ENCODE data around the gene PHAX. TPM values are rescaled to one million over a fixed set of nuclear protein-coding genes. Genes with fewer than 3 reads are reported as not detected.
"Not testable (repeated sequence)": the region's sequence is repeated elsewhere in the genome, so short reads cannot be mapped to it uniquely, and the experiment has no call there.

PHAX gene
- total RNA-seq: 45.8 and 58.2 TPM in 2 replicates
- long read RNA-seq, full-length matches to known transcripts: 58 of 86 reads
- long read RNA-seq, partial matches to known transcripts: 12 of 86 reads
- long read RNA-seq, other reads (novel, unspliced or antisense): 16 of 86 reads

- peak within 1 kb of the TSS; percentile 97 for H3K27ac Mint-ChIP-seq
- H3K36me3 Mint-ChIP-seq (ENCODE audit: insufficient read depth): peaks cover 16% of the 10 kb centered on the region
- peak; percentile 71 for DNase-seq (ENCODE audit: low spot score, unreplicated experiment)
- no peaks in the 10 kb centered on the region for H3K27me3 Mint-ChIP-seq
- peak; percentile 69 for TF ChIP-seq CTCF (IDR thresholded peaks at IDR 0.05; ENCODE audit: unreplicated experiment)
- peaks cover 13% of the 10 kb centered on the region for H3K4me1 Mint-ChIP-seq (ENCODE audit: low read depth)
- peak within 1 kb of the TSS; percentile 95 for H3K4me3 Mint-ChIP-seq (ENCODE audit: low read depth)
- peaks cover 5% of the 10 kb centered on the region for H3K9me3 Mint-ChIP-seq (ENCODE audit: low read depth)
These were observed at the start of gene PHAX for GRCh38 chr5:126600631-126601511. PHAX (plus strand) TSS chr5:126600947; CDS start chr5:126600963, 16 bp downstream.

GRCh38 chr5:126552614-126553013 lies 48.1 kb upstream of the PHAX start:
- no peak for DNase-seq (ENCODE audit: low spot score, unreplicated experiment)
- Mint-ChIP-seq H3K4me3 (ENCODE audit: low read depth) (no peak overlapping the region), H3K36me3 (ENCODE audit: insufficient read depth) (peaks cover 36% of the 10 kb centered on the region), H3K9me3 (ENCODE audit: low read depth) (no peaks in the 10 kb centered on the region), H3K4me1 (ENCODE audit: low read depth) (no peaks in the 10 kb centered on the region), H3K27ac (no peak overlapping the region), H3K27me3 (no peaks in the 10 kb centered on the region)
- no peak for TF ChIP-seq CTCF (IDR thresholded peaks at IDR 0.05; ENCODE audit: unreplicated experiment)

- not testable (repeated sequence) for H3K4me1 Mint-ChIP-seq (ENCODE audit: low read depth); H3K4me3 Mint-ChIP-seq (ENCODE audit: low read depth); H3K9me3 Mint-ChIP-seq (ENCODE audit: low read depth); H3K27ac Mint-ChIP-seq; DNase-seq (ENCODE audit: low spot score, unreplicated experiment); H3K27me3 Mint-ChIP-seq
- peaks cover 38% of the 10 kb centered on the region for H3K36me3 Mint-ChIP-seq (ENCODE audit: insufficient read depth)
These were observed 45.6 kb upstream of the PHAX start for GRCh38 chr5:126555101-126555500.

GRCh38 chr5:126561908-126562307 lies 38.8 kb upstream of the PHAX start:
- Mint-ChIP-seq H3K4me1 (ENCODE audit: low read depth) (no peaks in the 10 kb centered on the region), H3K27me3 (no peaks in the 10 kb centered on the region), H3K4me3 (ENCODE audit: low read depth) (no peak overlapping the region), H3K36me3 (ENCODE audit: insufficient read depth) (peaks cover 39% of the 10 kb centered on the region), H3K9me3 (ENCODE audit: low read depth) (no peaks in the 10 kb centered on the region), H3K27ac (peak overlapping the region; percentile 52)
- DNase-seq (ENCODE audit: low spot score, unreplicated experiment): no peak
- no peak for TF ChIP-seq CTCF (IDR thresholded peaks at IDR 0.05; ENCODE audit: unreplicated experiment)

GRCh38 chr5:126562823-126563222 lies 37.9 kb upstream of the PHAX start:
- no peak for TF ChIP-seq CTCF (IDR thresholded peaks at IDR 0.05; ENCODE audit: unreplicated experiment)
- Mint-ChIP-seq H3K27me3 (no peaks in the 10 kb centered on the region), H3K4me3 (ENCODE audit: low read depth) (no peak overlapping the region), H3K9me3 (ENCODE audit: low read depth) (no peaks in the 10 kb centered on the region), H3K36me3 (ENCODE audit: insufficient read depth) (peaks cover 43% of the 10 kb centered on the region), H3K27ac (peak overlapping the region; percentile 49), H3K4me1 (ENCODE audit: low read depth) (no peaks in the 10 kb centered on the region)
- DNase-seq (ENCODE audit: low spot score, unreplicated experiment): no peak

Measured in progenitor cell of endocrine pancreas (in vitro differentiated cells).